ENCODE measurements around the gene ST6GAL1. TPM values are rescaled to one million over a fixed set of nuclear protein-coding genes. Genes with fewer than 3 reads are reported as not detected.
A peak's percentile ranks its signal among the peaks of the same experiment; 100 is the strongest.
"Not testable (repeated sequence)": the region's sequence is repeated elsewhere in the genome, so short reads cannot be mapped to it uniquely, and the experiment has no call there.

ST6GAL1 gene
- total RNA-seq, 6 experiments from 2014 or later, result 389 to 574 (median 483) TPM

DNA sequence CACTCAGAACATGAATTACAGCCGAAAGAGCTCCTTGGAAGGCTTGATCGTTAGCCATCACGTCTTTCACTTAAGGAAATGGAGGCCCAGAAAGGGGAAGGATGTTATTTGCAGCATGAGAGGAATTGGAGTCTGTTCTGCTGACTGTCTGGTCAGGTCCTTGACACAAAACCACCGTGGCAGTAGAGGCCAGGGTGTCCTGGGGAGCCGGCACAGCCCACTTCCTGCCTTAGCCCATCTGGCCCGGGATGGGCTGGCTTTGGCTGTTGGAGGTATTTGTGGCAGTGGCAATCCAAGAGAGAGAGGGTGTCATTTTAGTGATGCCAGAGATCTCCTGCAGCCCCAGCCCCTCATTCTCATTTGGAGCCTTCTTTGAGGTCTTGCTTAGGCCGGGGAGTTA, 37.4 kb downstream of the ST6GAL1 start:
- Histone ChIP-seq H3K4me1 (peaks cover 0 to 23% (median 13%) of the 10 kb centered on the region in 4 donors), H3K27me3 (no peaks in the 10 kb centered on the region), H3K4me3 (no peak overlapping the region), H3K9me3 (no peaks in the 10 kb centered on the region), H3K27ac (no peak overlapping the region), H3K36me3 (peaks cover 0 to 5% (median 0%) of the 10 kb centered on the region in 4 donors)
- WGBS (ENCODE audit: insufficient coverage, low coverage, low lambda C conversion rate, missing lambda C conversion rate), result 39% methylated on average over 5 of the region's 7 CpGs
- intact Hi-C loops (cut with DNase I), result no loop called here
- TF ChIP-seq POLR2A (IDR thresholded peaks at IDR 0.05), result no peak
- TF ChIP-seq, protein P1, sequence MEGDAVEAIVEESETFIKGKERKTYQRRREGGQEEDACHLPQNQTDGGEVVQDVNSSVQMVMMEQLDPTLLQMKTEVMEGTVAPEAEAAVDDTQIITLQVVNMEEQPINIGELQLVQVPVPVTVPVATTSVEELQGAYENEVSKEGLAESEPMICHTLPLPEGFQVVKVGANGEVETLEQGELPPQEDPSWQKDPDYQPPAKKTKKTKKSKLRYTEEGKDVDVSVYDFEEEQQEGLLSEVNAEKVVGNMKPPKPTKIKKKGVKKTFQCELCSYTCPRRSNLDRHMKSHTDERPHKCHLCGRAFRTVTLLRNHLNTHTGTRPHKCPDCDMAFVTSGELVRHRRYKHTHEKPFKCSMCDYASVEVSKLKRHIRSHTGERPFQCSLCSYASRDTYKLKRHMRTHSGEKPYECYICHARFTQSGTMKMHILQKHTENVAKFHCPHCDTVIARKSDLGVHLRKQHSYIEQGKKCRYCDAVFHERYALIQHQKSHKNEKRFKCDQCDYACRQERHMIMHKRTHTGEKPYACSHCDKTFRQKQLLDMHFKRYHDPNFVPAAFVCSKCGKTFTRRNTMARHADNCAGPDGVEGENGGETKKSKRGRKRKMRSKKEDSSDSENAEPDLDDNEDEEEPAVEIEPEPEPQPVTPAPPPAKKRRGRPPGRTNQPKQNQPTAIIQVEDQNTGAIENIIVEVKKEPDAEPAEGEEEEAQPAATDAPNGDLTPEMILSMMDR (IDR thresholded peaks at IDR 0.05), result no peak
- DNase-seq (no peak), ATAC-seq (peak in 2 of 4 donors; percentile 15 to 20)

DNA sequence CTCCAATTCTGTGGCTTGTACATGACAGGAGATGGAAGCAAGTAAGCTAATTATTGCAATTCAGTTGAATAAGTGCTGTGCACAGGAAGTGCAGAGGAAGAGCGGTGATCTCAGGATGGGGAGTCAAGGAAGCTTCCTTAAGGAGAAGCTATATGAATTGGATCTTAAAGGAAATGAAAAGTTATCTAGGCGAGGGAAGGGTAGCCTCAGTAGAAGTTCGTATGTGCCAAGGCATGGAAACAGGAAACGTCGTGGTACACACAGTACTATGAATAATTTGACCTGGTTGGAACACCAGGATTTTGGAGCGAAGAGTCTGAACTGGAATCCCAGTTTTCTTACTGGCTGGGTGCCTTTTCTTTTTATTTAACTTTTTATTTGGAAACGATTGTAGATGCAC, 39.3 kb downstream of the ST6GAL1 start:
- Histone ChIP-seq H3K36me3 (peaks cover 0 to 3% (median 0%) of the 10 kb centered on the region in 4 donors), H3K4me1 (peaks cover 0 to 36% (median 14%) of the 10 kb centered on the region in 4 donors), H3K27ac (no peak overlapping the region), H3K9me3 (no peaks in the 10 kb centered on the region), H3K4me3 (no peak overlapping the region), H3K27me3 (no peaks in the 10 kb centered on the region)
- no peak for DNase-seq
- intact Hi-C loops (cut with DNase I), result loop anchor here in 1 of 2 donors (10.0 kb wide), 1 partner anchor 75 kb away; no protein-coding TSS in a partner anchor
- TF ChIP-seq, protein P1 (IDR thresholded peaks at IDR 0.05), result no peak
- TF ChIP-seq POLR2A (IDR thresholded peaks at IDR 0.05), result no peak
- peak in 1 of 4 donors; percentile 44 for ATAC-seq
- WGBS (ENCODE audit: insufficient coverage, low coverage, low lambda C conversion rate, missing lambda C conversion rate), result 62% methylated on average over 6 of the region's 7 CpGs

DNA sequence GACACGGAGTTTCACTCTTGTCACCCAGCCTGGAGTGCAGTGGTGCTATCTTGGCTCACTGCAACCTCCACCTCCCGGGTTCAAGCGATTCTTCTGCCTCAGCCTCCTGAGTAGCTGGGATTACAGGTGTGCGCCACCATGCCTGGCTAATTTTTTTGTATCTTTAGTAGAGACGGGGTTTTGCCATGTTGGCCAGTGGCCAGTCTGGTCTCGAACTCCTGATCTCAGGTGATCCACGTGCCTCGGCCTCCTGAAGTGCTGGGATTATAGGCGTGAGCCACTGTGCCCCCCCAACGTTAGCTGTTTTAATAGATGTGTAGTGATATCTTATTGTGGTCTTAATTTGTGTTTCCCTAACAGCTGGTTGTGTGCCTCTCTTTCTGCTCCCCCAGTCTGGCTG, 40.8 kb downstream of the ST6GAL1 start:
- Histone ChIP-seq H3K27ac (peak overlapping the region; percentile 72 to 78 (median 73)), H3K4me1 (peaks cover 0 to 51% (median 19%) of the 10 kb centered on the region in 4 donors)
- not testable (repeated sequence) for H3K27me3 ChIP-seq, H3K36me3 ChIP-seq, H3K4me3 ChIP-seq, H3K9me3 ChIP-seq, DNase-seq, ATAC-seq
- WGBS (ENCODE audit: insufficient coverage, low coverage, low lambda C conversion rate, missing lambda C conversion rate), result 89% methylated on average over 6 of the region's 10 CpGs
- intact Hi-C loops (cut with DNase I), result loop anchor here in 1 of 2 donors (10.0 kb wide), 1 partner anchor 74 kb away; no protein-coding TSS in a partner anchor

DNA sequence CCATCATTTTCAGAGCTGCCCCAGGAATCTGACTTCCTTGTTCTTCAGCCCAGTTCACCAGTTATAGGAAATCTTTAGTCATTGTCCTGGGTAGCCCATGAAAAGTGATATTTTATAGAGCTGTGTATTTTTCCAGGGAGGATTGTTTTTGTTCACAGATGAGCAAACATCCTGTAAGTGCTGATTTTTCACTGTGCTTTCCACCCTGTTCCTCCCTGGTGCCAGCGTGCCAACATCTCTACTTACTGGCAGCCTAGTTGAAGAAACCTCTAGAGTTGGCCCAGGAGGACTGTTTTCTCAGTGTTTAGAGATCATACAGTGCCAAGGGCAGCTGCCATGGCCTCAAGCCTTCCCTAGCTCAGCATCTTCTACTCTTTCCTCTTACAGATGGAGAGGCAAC, 41.3 kb downstream of the ST6GAL1 start:
- ATAC-seq, result peak; percentile 56 to 70 (median 64)
- TF ChIP-seq, protein P1 (IDR thresholded peaks at IDR 0.05), result no peak
- peak; percentile 12 for TF ChIP-seq POLR2A (IDR thresholded peaks at IDR 0.05)
- 30% methylated on average over 1 of the region's 1 CpG for WGBS (ENCODE audit: insufficient coverage, low coverage, low lambda C conversion rate, missing lambda C conversion rate)
- H3K4me1 ChIP-seq, result peaks cover 0 to 52% (median 21%) of the 10 kb centered on the region in 4 donors
- H3K27me3 ChIP-seq, result no peaks in the 10 kb centered on the region
- DNase-seq, result peak; percentile 63 to 75 (median 72)
- intact Hi-C loops (cut with DNase I), result loop anchor here in 1 of 2 donors (10.0 kb wide), 1 partner anchor 73 kb away; no protein-coding TSS in a partner anchor
- H3K36me3 ChIP-seq, result peaks cover 0 to 3% (median 0%) of the 10 kb centered on the region in 4 donors
- peak overlapping the region; percentile 72 to 78 (median 73) for H3K27ac ChIP-seq
- no peak overlapping the region for H3K4me3 ChIP-seq
- H3K9me3 ChIP-seq, result no peaks in the 10 kb centered on the region

DNA sequence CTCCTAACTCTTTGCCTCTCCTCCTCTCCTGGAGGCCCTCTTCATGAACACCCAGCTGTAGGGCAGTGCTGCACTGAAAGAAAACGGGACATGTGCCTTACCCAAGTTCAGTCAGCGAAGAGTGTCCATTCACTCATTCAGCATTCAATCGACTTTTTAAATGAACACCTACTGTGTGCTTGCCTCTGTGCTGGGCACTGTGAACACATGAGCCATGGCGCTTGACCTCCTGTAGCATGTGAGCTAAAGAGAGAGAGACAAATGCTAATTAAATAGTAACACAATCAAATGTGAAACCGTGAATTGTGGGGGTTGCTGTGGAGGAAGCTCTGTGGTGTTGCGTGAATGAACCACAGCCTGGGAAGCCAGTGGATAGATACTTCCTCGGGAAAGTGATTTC, 43.4 kb downstream of the ST6GAL1 start:
- Histone ChIP-seq H3K4me1 (peaks cover 0 to 72% (median 31%) of the 10 kb centered on the region in 4 donors), H3K9me3 (no peaks in the 10 kb centered on the region), H3K4me3 (no peak overlapping the region), H3K27me3 (no peaks in the 10 kb centered on the region), H3K27ac (peak overlapping the region; percentile 65 to 94 (median 90)), H3K36me3 (peaks cover 0 to 3% (median 0%) of the 10 kb centered on the region in 4 donors)
- ATAC-seq (no peak), DNase-seq (no peak)
- 73% methylated on average over 4 of the region's 7 CpGs for WGBS (ENCODE audit: insufficient coverage, low coverage, low lambda C conversion rate, missing lambda C conversion rate)
- TF ChIP-seq, protein P1 (IDR thresholded peaks at IDR 0.05), result no peak
- TF ChIP-seq POLR2A (IDR thresholded peaks at IDR 0.05), result no peak
- intact Hi-C loops (cut with DNase I), result loop anchor here in 1 of 2 donors (10.0 kb wide), 1 partner anchor 71 kb away; no protein-coding TSS in a partner anchor
